ENCODE data around the gene SLIT3. TPM values are rescaled to one million over a fixed set of nuclear protein-coding genes. Genes with fewer than 3 reads are reported as not detected.

SLIT3 gene
- total and polyA plus RNA-seq, 2 donors from 2014 or later: 14.5 to 54.1 TPM

- Histone ChIP-seq H3K4me1 (ENCODE audit: control insufficient read depth in 2 of 3, insufficient read depth in 2 of 3, low read depth in 1 of 3, low read length in 3 of 3) (peaks cover 0 to 4% (median 2%) of the 10 kb centered on the region in 3 donors), H3K27me3 (ENCODE audit: control insufficient read depth, insufficient read depth, low read length) (no peaks in the 10 kb centered on the region), H3K9ac (ENCODE audit: low read length in 3 of 3) (no peak overlapping the region), H3K27ac (ENCODE audit: low read depth in 2 of 2, low read length in 2 of 2) (no peak overlapping the region), H3K36me3 (ENCODE audit: control insufficient read depth in 2 of 3, insufficient read depth in 3 of 3, low read length in 3 of 3) (no peaks in the 10 kb centered on the region), H3K4me3 (ENCODE audit: low read length in 3 of 3) (no peak overlapping the region), H3K9me3 (ENCODE audit: control insufficient read depth in 2 of 3, insufficient read depth in 1 of 3, low read length in 3 of 3) (peaks cover 0 to 4% (median 0%) of the 10 kb centered on the region in 3 donors)
- DNase-seq (no peak), FAIRE-seq (no peak)
- intact Hi-C loops (cut with DNase I): no loop called here
- TF ChIP-seq, protein P1, sequence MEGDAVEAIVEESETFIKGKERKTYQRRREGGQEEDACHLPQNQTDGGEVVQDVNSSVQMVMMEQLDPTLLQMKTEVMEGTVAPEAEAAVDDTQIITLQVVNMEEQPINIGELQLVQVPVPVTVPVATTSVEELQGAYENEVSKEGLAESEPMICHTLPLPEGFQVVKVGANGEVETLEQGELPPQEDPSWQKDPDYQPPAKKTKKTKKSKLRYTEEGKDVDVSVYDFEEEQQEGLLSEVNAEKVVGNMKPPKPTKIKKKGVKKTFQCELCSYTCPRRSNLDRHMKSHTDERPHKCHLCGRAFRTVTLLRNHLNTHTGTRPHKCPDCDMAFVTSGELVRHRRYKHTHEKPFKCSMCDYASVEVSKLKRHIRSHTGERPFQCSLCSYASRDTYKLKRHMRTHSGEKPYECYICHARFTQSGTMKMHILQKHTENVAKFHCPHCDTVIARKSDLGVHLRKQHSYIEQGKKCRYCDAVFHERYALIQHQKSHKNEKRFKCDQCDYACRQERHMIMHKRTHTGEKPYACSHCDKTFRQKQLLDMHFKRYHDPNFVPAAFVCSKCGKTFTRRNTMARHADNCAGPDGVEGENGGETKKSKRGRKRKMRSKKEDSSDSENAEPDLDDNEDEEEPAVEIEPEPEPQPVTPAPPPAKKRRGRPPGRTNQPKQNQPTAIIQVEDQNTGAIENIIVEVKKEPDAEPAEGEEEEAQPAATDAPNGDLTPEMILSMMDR (IDR thresholded peaks at IDR 0.05; ENCODE audit: borderline replicate concordance, extremely low read depth, insufficient read depth): no peak
Measured at GRCh38 chr5:169095410-169095960, 205.5 kb downstream of the SLIT3 start.

GRCh38 chr5:169094586-169095409 is 206.1 kb downstream of the SLIT3 start:
- DNase-seq (no peak), FAIRE-seq (no peak)
- Histone ChIP-seq H3K9ac (ENCODE audit: low read length in 3 of 3) (no peak overlapping the region), H3K4me3 (ENCODE audit: low read length in 3 of 3) (no peak overlapping the region), H3K4me1 (ENCODE audit: control insufficient read depth in 2 of 3, insufficient read depth in 2 of 3, low read depth in 1 of 3, low read length in 3 of 3) (peaks cover 0 to 4% (median 0%) of the 10 kb centered on the region in 3 donors), H3K36me3 (ENCODE audit: control insufficient read depth in 2 of 3, insufficient read depth in 3 of 3, low read length in 3 of 3) (no peaks in the 10 kb centered on the region), H3K27me3 (ENCODE audit: control insufficient read depth, insufficient read depth, low read length) (no peaks in the 10 kb centered on the region), H3K27ac (ENCODE audit: low read depth in 2 of 2, low read length in 2 of 2) (no peak overlapping the region), H3K9me3 (ENCODE audit: control insufficient read depth in 2 of 3, insufficient read depth in 1 of 3, low read length in 3 of 3) (peaks cover 0 to 5% (median 0%) of the 10 kb centered on the region in 3 donors)
- intact Hi-C loops (cut with DNase I): no loop called here
- TF ChIP-seq, protein P1 (IDR thresholded peaks at IDR 0.05; ENCODE audit: borderline replicate concordance, extremely low read depth, insufficient read depth): no peak

GRCh38 chr5:169091396-169091980 is 209.5 kb downstream of the SLIT3 start:
- Histone ChIP-seq H3K9me3 (ENCODE audit: control insufficient read depth in 2 of 3, insufficient read depth in 1 of 3, low read length in 3 of 3) (peaks cover 0 to 5% (median 0%) of the 10 kb centered on the region in 3 donors), H3K27me3 (ENCODE audit: control insufficient read depth, insufficient read depth, low read length) (no peaks in the 10 kb centered on the region), H3K4me1 (ENCODE audit: control insufficient read depth in 2 of 3, insufficient read depth in 2 of 3, low read depth in 1 of 3, low read length in 3 of 3) (peaks cover 0 to 4% (median 2%) of the 10 kb centered on the region in 3 donors), H3K27ac (ENCODE audit: low read depth in 2 of 2, low read length in 2 of 2) (no peak overlapping the region), H3K36me3 (ENCODE audit: control insufficient read depth in 2 of 3, insufficient read depth in 3 of 3, low read length in 3 of 3) (no peaks in the 10 kb centered on the region), H3K9ac (ENCODE audit: low read length in 3 of 3) (no peak overlapping the region), H3K4me3 (ENCODE audit: low read length in 3 of 3) (no peak overlapping the region)
- peak in 4 of 5 donors; percentile 42 to 82 (median 60) for DNase-seq
- intact Hi-C loops (cut with DNase I): no loop called here
- FAIRE-seq: no peak
- TF ChIP-seq, protein P1 (IDR thresholded peaks at IDR 0.05; ENCODE audit: borderline replicate concordance, extremely low read depth, insufficient read depth): no peak
